ENCODE results near the gene AFG3L2. TPM values are rescaled to one million over a fixed set of nuclear protein-coding genes. Genes with fewer than 3 reads are reported as not detected.

The AFG3L2 gene
- total RNA-seq, 1 donor from 2014 or later = 51.7 TPM

DNA sequence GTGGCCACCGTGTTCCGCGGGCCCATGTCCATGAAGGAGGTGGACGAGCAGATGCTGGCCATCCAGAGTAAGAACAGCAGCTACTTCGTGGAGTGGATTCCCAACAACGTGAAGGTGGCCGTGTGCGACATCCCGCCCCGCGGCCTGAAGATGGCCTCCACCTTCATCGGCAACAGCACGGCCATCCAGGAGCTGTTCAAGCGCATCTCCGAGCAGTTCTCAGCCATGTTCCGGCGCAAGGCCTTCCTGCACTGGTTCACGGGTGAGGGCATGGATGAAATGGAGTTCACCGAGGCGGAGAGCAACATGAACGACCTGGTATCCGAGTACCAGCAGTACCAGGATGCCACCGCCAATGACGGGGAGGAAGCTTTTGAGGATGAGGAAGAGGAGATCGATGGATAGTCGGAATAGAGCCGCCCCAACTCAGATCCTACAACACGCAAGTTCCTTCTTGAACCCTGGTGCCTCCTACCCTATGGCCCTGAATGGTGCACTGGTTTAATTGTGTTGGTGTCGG is 51.2 kb downstream of the AFG3L2 start:
- DNase-seq (ENCODE audit: low spot score) = no peak
- Histone ChIP-seq H3K79me2 (ENCODE audit: low read depth) (no peaks in the 10 kb centered on the region), H2AFZ (replicated peaks) (no peak overlapping the region), H3K9me3 (ENCODE audit: low read depth) (no peaks in the 10 kb centered on the region), H3K4me1 (no peaks in the 10 kb centered on the region), H3F3A (ENCODE audit: low read depth) (peaks cover 18% of the 10 kb centered on the region), H4K20me1 (ENCODE audit: low read depth) (peaks cover 6% of the 10 kb centered on the region), H3K27me3 (no peaks in the 10 kb centered on the region), H3K4me3 (no peak overlapping the region), H3K4me2 (no peak overlapping the region), H3K27ac (no peak overlapping the region), H3K36me3 (peaks cover 5% of the 10 kb centered on the region), H3K9ac (no peak overlapping the region)
- Mint-ChIP-seq H3K9me3 (no peaks in the 10 kb centered on the region), H3K36me3 (peaks cover 45% of the 10 kb centered on the region), H3K27me3 (ENCODE audit: insufficient read depth, low read depth) (peaks cover under 1% of the 10 kb centered on the region), H3K4me3 (no peak overlapping the region), H3K27ac (no peak overlapping the region), H3K4me1 (peaks cover 11% of the 10 kb centered on the region)
- TF ChIP-seq EZH2phosphoT487 (IDR thresholded peaks at IDR 0.05) (no peak), EZH2 (IDR thresholded peaks at IDR 0.05) (no peak)
- TF ChIP-seq, protein P1, sequence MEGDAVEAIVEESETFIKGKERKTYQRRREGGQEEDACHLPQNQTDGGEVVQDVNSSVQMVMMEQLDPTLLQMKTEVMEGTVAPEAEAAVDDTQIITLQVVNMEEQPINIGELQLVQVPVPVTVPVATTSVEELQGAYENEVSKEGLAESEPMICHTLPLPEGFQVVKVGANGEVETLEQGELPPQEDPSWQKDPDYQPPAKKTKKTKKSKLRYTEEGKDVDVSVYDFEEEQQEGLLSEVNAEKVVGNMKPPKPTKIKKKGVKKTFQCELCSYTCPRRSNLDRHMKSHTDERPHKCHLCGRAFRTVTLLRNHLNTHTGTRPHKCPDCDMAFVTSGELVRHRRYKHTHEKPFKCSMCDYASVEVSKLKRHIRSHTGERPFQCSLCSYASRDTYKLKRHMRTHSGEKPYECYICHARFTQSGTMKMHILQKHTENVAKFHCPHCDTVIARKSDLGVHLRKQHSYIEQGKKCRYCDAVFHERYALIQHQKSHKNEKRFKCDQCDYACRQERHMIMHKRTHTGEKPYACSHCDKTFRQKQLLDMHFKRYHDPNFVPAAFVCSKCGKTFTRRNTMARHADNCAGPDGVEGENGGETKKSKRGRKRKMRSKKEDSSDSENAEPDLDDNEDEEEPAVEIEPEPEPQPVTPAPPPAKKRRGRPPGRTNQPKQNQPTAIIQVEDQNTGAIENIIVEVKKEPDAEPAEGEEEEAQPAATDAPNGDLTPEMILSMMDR (IDR thresholded peaks at IDR 0.05) = no peak

DNA sequence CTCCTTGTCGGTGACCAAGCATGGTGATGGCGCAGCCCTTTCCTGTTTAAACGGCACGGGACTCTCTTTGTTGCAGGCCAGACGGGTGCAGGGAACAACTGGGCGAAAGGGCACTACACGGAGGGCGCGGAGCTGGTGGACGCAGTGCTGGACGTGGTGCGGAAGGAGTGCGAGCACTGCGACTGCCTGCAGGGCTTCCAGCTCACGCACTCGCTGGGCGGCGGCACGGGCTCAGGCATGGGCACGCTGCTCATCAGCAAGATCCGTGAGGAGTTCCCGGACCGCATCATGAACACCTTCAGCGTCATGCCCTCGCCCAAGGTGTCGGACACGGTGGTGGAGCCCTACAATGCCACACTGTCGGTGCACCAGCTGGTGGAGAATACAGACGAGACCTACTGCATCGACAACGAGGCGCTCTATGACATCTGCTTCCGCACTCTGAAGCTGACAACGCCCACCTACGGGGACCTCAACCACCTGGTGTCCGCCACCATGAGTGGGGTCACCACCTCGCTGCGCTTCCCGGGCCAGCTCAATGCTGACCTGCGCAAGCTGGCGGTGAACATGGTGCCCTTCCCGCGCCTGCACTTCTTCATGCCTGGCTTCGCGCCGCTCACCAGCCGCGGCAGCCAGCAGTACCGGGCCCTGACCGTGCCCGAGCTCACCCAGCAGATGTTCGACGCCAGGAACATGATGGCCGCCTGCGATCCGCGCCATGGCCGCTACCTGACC is 51.9 kb downstream of the AFG3L2 start:
- no peak overlapping the region for H3K4me3 ChIP-seq
- H3K4me2 ChIP-seq = no peak overlapping the region
- no peak overlapping the region for H3K9ac ChIP-seq
- peaks cover 19% of the 10 kb centered on the region for H3F3A ChIP-seq (ENCODE audit: low read depth)
- Mint-ChIP-seq H3K27me3 (ENCODE audit: insufficient read depth, low read depth) (no peaks in the 10 kb centered on the region), H3K36me3 (peaks cover 50% of the 10 kb centered on the region), H3K4me1 (peaks cover 11% of the 10 kb centered on the region), H3K27ac (no peak overlapping the region), H3K4me3 (no peak overlapping the region), H3K9me3 (no peaks in the 10 kb centered on the region)
- no peaks in the 10 kb centered on the region for H3K9me3 ChIP-seq (ENCODE audit: low read depth)
- peaks cover 6% of the 10 kb centered on the region for H4K20me1 ChIP-seq (ENCODE audit: low read depth)
- H2AFZ ChIP-seq (replicated peaks) = no peak overlapping the region
- no peaks in the 10 kb centered on the region for H3K4me1 ChIP-seq
- no peaks in the 10 kb centered on the region for H3K27me3 ChIP-seq
- DNase-seq (ENCODE audit: low spot score) = no peak
- H3K79me2 ChIP-seq (ENCODE audit: low read depth) = no peaks in the 10 kb centered on the region
- H3K27ac ChIP-seq = no peak overlapping the region
- TF ChIP-seq, protein P1 (IDR thresholded peaks at IDR 0.05) = no peak
- TF ChIP-seq EZH2 (IDR thresholded peaks at IDR 0.05) = no peak
- peaks cover 5% of the 10 kb centered on the region for H3K36me3 ChIP-seq

DNA sequence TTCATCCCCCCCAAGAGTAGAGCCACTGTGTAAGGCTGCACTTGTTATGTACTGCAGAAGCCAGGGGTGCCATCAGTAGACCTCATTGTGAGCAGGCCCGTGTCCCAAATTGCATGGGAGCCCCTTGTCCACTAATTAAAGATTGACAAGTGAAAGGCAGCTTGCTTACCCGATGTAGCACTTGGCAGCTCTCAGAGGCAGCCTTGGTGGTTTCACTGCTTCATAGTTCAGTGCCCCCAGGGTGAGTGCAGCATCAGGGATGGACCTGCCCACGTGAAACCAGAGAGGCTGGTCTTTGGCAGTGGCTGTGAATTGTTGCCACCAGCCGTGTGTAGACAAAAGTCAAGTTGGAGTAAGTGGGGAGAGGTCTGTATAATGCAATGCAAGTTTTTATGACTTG is 55.7 kb downstream of the AFG3L2 start:
- Mint-ChIP-seq H3K9me3 (no peaks in the 10 kb centered on the region), H3K36me3 (peaks cover 34% of the 10 kb centered on the region), H3K4me1 (peaks cover 16% of the 10 kb centered on the region), H3K27ac (no peak overlapping the region), H3K4me3 (no peak overlapping the region), H3K27me3 (ENCODE audit: insufficient read depth, low read depth) (no peaks in the 10 kb centered on the region)
- Histone ChIP-seq H3K79me2 (ENCODE audit: low read depth) (no peaks in the 10 kb centered on the region), H2AFZ (replicated peaks) (no peak overlapping the region), H3K27me3 (no peaks in the 10 kb centered on the region), H3K4me1 (no peaks in the 10 kb centered on the region), H3K4me2 (no peak overlapping the region), H3K27ac (no peak overlapping the region), H4K20me1 (ENCODE audit: low read depth) (peaks cover 7% of the 10 kb centered on the region), H3K36me3 (peaks cover 5% of the 10 kb centered on the region), H3F3A (ENCODE audit: low read depth) (peaks cover 9% of the 10 kb centered on the region), H3K9ac (no peak overlapping the region), H3K4me3 (no peak overlapping the region), H3K9me3 (ENCODE audit: low read depth) (no peaks in the 10 kb centered on the region)
- TF ChIP-seq EZH2 (IDR thresholded peaks at IDR 0.05) = no peak
- DNase-seq (ENCODE audit: low spot score) = no peak

DNA sequence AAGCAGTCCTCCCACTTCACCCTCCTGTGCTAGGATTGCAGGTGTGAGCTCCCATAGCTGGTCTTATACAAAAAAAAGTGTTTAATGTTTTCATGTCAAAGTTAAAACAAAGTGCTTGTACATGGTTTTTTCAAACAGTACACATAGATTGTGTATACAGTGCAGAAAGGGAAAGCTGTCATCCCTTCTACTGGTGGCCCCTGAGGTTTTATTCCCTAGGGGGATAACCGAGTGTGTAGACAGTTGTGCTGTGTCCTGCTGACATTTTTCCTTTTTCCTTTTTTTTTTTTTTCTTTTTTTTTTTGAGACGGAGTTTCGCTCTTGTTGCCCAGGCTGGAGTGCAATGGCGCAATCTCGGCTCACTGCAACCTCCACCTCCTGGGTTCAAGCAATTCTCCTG is 58.2 kb downstream of the AFG3L2 start:
- no peak overlapping the region for H3K27ac Mint-ChIP-seq
- no peaks in the 10 kb centered on the region for H3K4me1 ChIP-seq
- H3K27ac ChIP-seq = no peak overlapping the region
- H3K36me3 Mint-ChIP-seq = peaks cover 24% of the 10 kb centered on the region
- peaks cover 9% of the 10 kb centered on the region for H3F3A ChIP-seq (ENCODE audit: low read depth)
- H3K36me3 ChIP-seq = peaks cover 5% of the 10 kb centered on the region
- no peak for DNase-seq (ENCODE audit: low spot score)
- TF ChIP-seq, protein P1 (IDR thresholded peaks at IDR 0.05) = no peak
- TF ChIP-seq EZH2 (IDR thresholded peaks at IDR 0.05) (no peak), EZH2phosphoT487 (IDR thresholded peaks at IDR 0.05) (no peak)
- H3K4me3 ChIP-seq = no peak overlapping the region
- no peak overlapping the region for H3K9ac ChIP-seq
- no peaks in the 10 kb centered on the region for H3K27me3 ChIP-seq
- H4K20me1 ChIP-seq (ENCODE audit: low read depth) = peaks cover 7% of the 10 kb centered on the region
- no peaks in the 10 kb centered on the region for H3K27me3 Mint-ChIP-seq (ENCODE audit: insufficient read depth, low read depth)
- H3K9me3 Mint-ChIP-seq = no peaks in the 10 kb centered on the region
- H3K4me3 Mint-ChIP-seq = no peak overlapping the region
- H3K9me3 ChIP-seq (ENCODE audit: low read depth) = no peaks in the 10 kb centered on the region
- H3K4me1 Mint-ChIP-seq = peaks cover 27% of the 10 kb centered on the region
- H3K4me2 ChIP-seq = no peak overlapping the region
- no peak overlapping the region for H2AFZ ChIP-seq (replicated peaks)
- no peaks in the 10 kb centered on the region for H3K79me2 ChIP-seq (ENCODE audit: low read depth)

Data from neural progenitor cell (in vitro differentiated cells).